A549 treated with AZD9567 at 1 μM for 4 hours (cell line): ENCODE results near the gene KRT40. TPM values are rescaled to one million over a fixed set of nuclear protein-coding genes. Genes with fewer than 3 reads are reported as not detected.

ENCODE experiments used
- total RNA-seq: library from RNA; stranded (reverse); fragments of 200-300 nt; extraction: Qiagen RNA extraction; gene quantifications from 5 replicates; pipeline ENCODE4 v1.2.3, GENCODE V29; 2022; ENCODE audit not compliant: insufficient read depth

The KRT40 gene
- total RNA-seq: not detected in 5 replicates

GRCh38 chr17:40984226-40984625 lies at the start of gene KRT40:
TSS of gene KRT40 (minus strand) at chr17:40984326. CDS start at chr17:40984273, 53 bp downstream.

GRCh38 chr17:41029633-41030245 lies 45.6 kb upstream of the KRT40 start, which contains the start of gene KRTAP1-4:
TSS of gene KRTAP1-4 (minus strand) at chr17:41030195. CDS start at chr17:41030078, 117 bp downstream.

GRCh38 chr17:41026715-41027471 lies 42.8 kb upstream of the KRT40 start, which contains the start of gene KRTAP1-5:
TSS of gene KRTAP1-5 (minus strand) at chr17:41027208. CDS start at chr17:41027155, 53 bp downstream.

GRCh38 chr17:41008811-41009210 lies 24.7 kb upstream of the KRT40 start, which contains the start of gene KRTAP3-1:
TSS of gene KRTAP3-1 (minus strand) at chr17:41009128. CDS start at chr17:41009074, 54 bp downstream.

GRCh38 chr17:40999563-40999962 lies 15.4 kb upstream of the KRT40 start, which contains the start of gene KRTAP3-2:
TSS of gene KRTAP3-2 (minus strand) at chr17:40999906. CDS start at chr17:40999853, 53 bp downstream.

GRCh38 chr17:40993839-40994238 lies 9.7 kb upstream of the KRT40 start, which contains the start of gene KRTAP3-3:
TSS of gene KRTAP3-3 (minus strand) at chr17:40994164. CDS start at chr17:40994097, 67 bp downstream.

GRCh38 chr17:40966848-40967247 lies 17.3 kb downstream of the KRT40 start, which contains the start of gene KRT39:
TSS of gene KRT39 (minus strand) at chr17:40966948. CDS start at chr17:40966856, 92 bp downstream.

GRCh38 chr17:40937384-40937819 lies 46.7 kb downstream of the KRT40 start, which contains the start of gene KRT23:
TSS of gene KRT23 (minus strand) at chr17:40937646. CDS start at chr17:40936603, 1,043 bp downstream.

Other genes starting within 250 kb of the KRT40 start
- gene KRT25, start 229.0 kb downstream of the KRT40 start, total RNA-seq: not detected in 5 replicates
- gene KRT26, start 212.1 kb downstream of the KRT40 start, total RNA-seq: not detected in 5 replicates
- gene KRT27, start 201.8 kb downstream of the KRT40 start, total RNA-seq: 0.12 TPM in 1 of 5 replicates, not detected in the others
- not detected in 5 replicates for gene KRT28, start 184.4 kb downstream of the KRT40 start, total RNA-seq
- 51.8 to 115 TPM (median 108 TPM) in 5 replicates for gene KRT10, start 161.7 kb downstream of the KRT40 start, total RNA-seq
- not detected in 5 replicates for gene KRT12, start 117.1 kb downstream of the KRT40 start, total RNA-seq
- gene KRT20, start 99.1 kb downstream of the KRT40 start, total RNA-seq: 0.23 to 0.42 TPM (median 0.35 TPM) in 4 of 5 replicates, not detected in the other
- 0.07 to 0.26 TPM (median 0.07 TPM) in 3 of 5 replicates, not detected in the others for gene KRT23, start 46.7 kb downstream of the KRT40 start, total RNA-seq
- gene KRT39, start 17.4 kb downstream of the KRT40 start, total RNA-seq: not detected in 5 replicates
- gene KRTAP3-3, start 9.8 kb upstream of the KRT40 start, total RNA-seq: not detected in 5 replicates
- gene KRTAP3-2, start 15.6 kb upstream of the KRT40 start, total RNA-seq: 0.16 to 3.6 TPM (median 0.25 TPM) in 5 replicates
- not detected in 5 replicates for gene KRTAP3-1, start 24.8 kb upstream of the KRT40 start, total RNA-seq
- gene KRTAP1-5, start 42.9 kb upstream of the KRT40 start, total RNA-seq: not detected in 5 replicates
- not detected in 5 replicates for gene KRTAP1-4, start 45.9 kb upstream of the KRT40 start, total RNA-seq
- not detected in 5 replicates for gene KRTAP1-3, start 50.5 kb upstream of the KRT40 start, total RNA-seq
- not detected in 5 replicates for gene KRTAP1-1, start 57.1 kb upstream of the KRT40 start, total RNA-seq
- gene KRTAP2-1, start 63.0 kb upstream of the KRT40 start, total RNA-seq: not detected in 5 replicates
- gene KRTAP2-2, start 70.9 kb upstream of the KRT40 start, total RNA-seq: not detected in 5 replicates
- gene KRTAP2-3, start 75.8 kb upstream of the KRT40 start, total RNA-seq: 0.09 to 0.19 TPM (median 0.17 TPM) in 4 of 5 replicates, not detected in the other
- not detected in 5 replicates for gene KRTAP2-4, start 81.6 kb upstream of the KRT40 start, total RNA-seq
- not detected in 5 replicates for gene KRTAP4-7, start 99.8 kb upstream of the KRT40 start, total RNA-seq
- gene KRTAP4-8, start 113.8 kb upstream of the KRT40 start, total RNA-seq: not detected in 5 replicates
- not detected in 5 replicates for gene KRTAP4-16, start 117.9 kb upstream of the KRT40 start, total RNA-seq
- gene KRTAP4-9, start 121.1 kb upstream of the KRT40 start, total RNA-seq: not detected in 5 replicates
- gene KRTAP4-11, start 134.0 kb upstream of the KRT40 start, total RNA-seq: not detected in 5 replicates
- gene KRTAP4-12, start 139.9 kb upstream of the KRT40 start, total RNA-seq: not detected in 5 replicates
- gene KRTAP4-6, start 156.2 kb upstream of the KRT40 start, total RNA-seq: not detected in 5 replicates
- gene KRTAP4-5, start 165.5 kb upstream of the KRT40 start, total RNA-seq: not detected in 5 replicates
- 0.07 TPM in 1 of 5 replicates, not detected in the others for gene KRTAP4-4, start 176.4 kb upstream of the KRT40 start, total RNA-seq
- gene KRTAP4-3, start 183.9 kb upstream of the KRT40 start, total RNA-seq: not detected in 5 replicates
- gene KRTAP4-2, start 193.9 kb upstream of the KRT40 start, total RNA-seq: not detected in 5 replicates
- not detected in 5 replicates for gene KRTAP4-1, start 200.6 kb upstream of the KRT40 start, total RNA-seq
- not detected in 5 replicates for gene KRTAP9-1, start 205.6 kb upstream of the KRT40 start, total RNA-seq
- not detected in 5 replicates for gene KRTAP9-2, start 242.3 kb upstream of the KRT40 start, total RNA-seq
- not detected in 5 replicates for gene KRTAP9-3, start 248.1 kb upstream of the KRT40 start, total RNA-seq